Common myeloid progenitor, CD34-positive (primary cell): Measurements from ENCODE around the gene ATAD3A.
"Not testable (repeated sequence)": the region's sequence is repeated elsewhere in the genome, so short reads cannot be mapped to it uniquely, and the experiment has no call there.

Experiments
- CTCF ChIA-PET: fragments of 350-600 bp; sonication (Branson Sonifier 250); formaldehyde crosslinking; loops from one replicate; lab custom pipeline; 2021; ENCODE audit warnings: antibody characterized with exemption; lab: Charles Lee
- POLR2A ChIA-PET: fragments of 350-600 bp; sonication (Branson Sonifier 250); formaldehyde crosslinking; loops from one replicate; lab custom pipeline; 2021; ENCODE audit warnings: antibody characterized with exemption; lab: Charles Lee
- DNase-seq, 3 donors: peaks; one replicate each; pipeline versions ENCODE4 v3.0.0 to v3.0.0-alpha.2; 2013
- H3K27ac ChIP-seq, 2 experiments: 1 replicate in 1 of 2; 2 replicates in 1 of 2; pipeline ENCODE4 v1.7.0; 2013; ENCODE audit warnings: inconsistent platforms in 2 of 2, low read length in 2 of 2, mild to moderate bottlenecking in 2 of 2, low read depth in 1 of 2, moderate library complexity in 1 of 2; ENCODE audit not compliant: severe bottlenecking in 2 of 2, insufficient read depth in 1 of 2, poor library complexity in 1 of 2
- H3K27me3 ChIP-seq, 5 experiments: replicated peaks in 2 of 5; 1 replicate in 3 of 5; 2 replicates in 2 of 5; pipeline versions ENCODE4 v1.6.1 to v1.7.0; 2013; ENCODE audit warnings: low read length in 4 of 5, mild to moderate bottlenecking in 2 of 5, moderate library complexity in 2 of 5, inconsistent platforms in 1 of 5; ENCODE audit not compliant: insufficient read depth in 5 of 5, control insufficient read depth in 4 of 5
- H3K36me3 ChIP-seq, 4 experiments: 1 replicate in 2 of 4; 2 replicates in 2 of 4; pipeline versions ENCODE4 v1.6.1 to v1.7.0; 2013; ENCODE audit warnings: low read length in 3 of 4, control low read depth in 1 of 4, mild to moderate bottlenecking in 1 of 4; ENCODE audit not compliant: control insufficient read depth in 4 of 4, insufficient read depth in 4 of 4
- H3K4me1 ChIP-seq, 4 experiments: 1 replicate in 3 of 4; 2 replicates in 1 of 4; pipeline versions ENCODE4 v1.6.1 to v1.7.1; 2013; ENCODE audit warnings: low read length in 3 of 4, mild to moderate bottlenecking in 3 of 4, control low read depth in 1 of 4, inconsistent platforms in 1 of 4, moderate library complexity in 1 of 4; ENCODE audit not compliant: control insufficient read depth in 4 of 4, insufficient read depth in 4 of 4; ENCODE audit errors: control extremely low read depth in 1 of 4
- H3K4me3 ChIP-seq, 7 experiments: 1 replicate in 4 of 7; 2 replicates in 3 of 7; pipeline versions ENCODE4 v1.5.1 to v1.7.0; 2013; ENCODE audit warnings: mild to moderate bottlenecking in 7 of 7, low read length in 6 of 7, moderate library complexity in 6 of 7, inconsistent platforms in 2 of 7, low read depth in 2 of 7, control low read depth in 1 of 7; ENCODE audit not compliant: insufficient read depth in 4 of 7, control insufficient read depth in 1 of 7; ENCODE audit errors: extremely low read depth in 1 of 7
- H3K9me3 ChIP-seq, 5 experiments: 1 replicate in 4 of 5; 2 replicates in 1 of 5; pipeline versions ENCODE4 v1.6.1 to v1.7.1; 2013; ENCODE audit warnings: low read length in 4 of 5, mild to moderate bottlenecking in 2 of 5, inconsistent platforms in 1 of 5, low read depth in 1 of 5, moderate library complexity in 1 of 5; ENCODE audit not compliant: control insufficient read depth in 4 of 5, insufficient read depth in 2 of 5; ENCODE audit errors: control extremely low read depth in 1 of 5
- WGBS: methylation state at CpG from one replicate; pipeline ENCODE4 v1.1.5; 2013; ENCODE audit not compliant: insufficient coverage; 5-methylcytosine and 5-hydroxymethylcytosine counted together

Gene ATAD3A

DNA sequence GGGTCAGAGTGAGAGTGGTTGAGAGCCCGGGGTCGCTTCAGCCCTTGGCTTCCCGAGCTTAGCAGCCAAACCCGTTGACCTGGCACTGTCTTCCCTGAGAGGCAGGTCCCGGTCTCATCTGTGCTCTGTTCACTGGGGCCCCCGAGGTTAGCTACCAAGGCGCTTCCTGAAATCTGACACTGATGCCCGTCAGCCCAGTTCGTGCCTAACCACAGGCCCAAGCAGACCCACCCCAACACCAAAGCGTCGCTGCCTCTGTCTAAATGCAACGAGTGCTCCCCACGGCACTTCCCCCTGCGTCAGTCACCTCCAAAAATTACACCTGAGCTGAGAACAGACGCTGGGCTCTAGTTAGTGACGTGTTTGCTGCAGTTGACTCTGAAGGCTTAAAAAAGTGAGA, 2.4 kb downstream of the ATAD3A start:
- H3K4me3 ChIP-seq, H3K9me3 ChIP-seq, POLR2A ChIA-PET, H3K27ac ChIP-seq, CTCF ChIA-PET, H3K27me3 ChIP-seq: not testable (repeated sequence)
- peaks cover 2 to 21% (median 11%) of the 10 kb centered on the region in 4 experiments for H3K4me1 ChIP-seq
- peaks cover 0 to 24% (median 12%) of the 10 kb centered on the region in 4 experiments for H3K36me3 ChIP-seq
- peak in 2 of 3 donors; percentile 21 to 48 for DNase-seq
- WGBS, result 68% methylated on average over 4 of the region's 16 CpGs

DNA sequence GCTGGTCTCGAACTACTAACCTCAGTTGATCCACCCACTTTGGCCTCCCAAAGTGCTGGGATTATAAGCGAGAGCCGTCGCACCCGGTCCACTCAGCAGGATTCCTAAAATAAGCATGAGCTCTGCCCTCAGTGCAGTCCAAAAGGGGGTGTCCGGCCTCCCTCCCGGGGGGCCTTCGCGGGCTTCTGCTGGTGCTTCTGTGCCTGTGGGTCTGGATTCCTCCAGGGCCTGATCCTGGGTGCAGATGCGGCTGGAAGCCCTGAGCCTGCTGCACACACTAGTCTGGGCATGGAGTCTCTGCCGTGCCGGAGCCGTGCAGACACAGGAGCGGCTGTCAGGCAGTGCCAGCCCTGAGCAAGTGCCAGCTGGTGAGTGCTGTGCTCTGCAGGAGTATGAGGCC, 5.0 kb downstream of the ATAD3A start:
- H3K27ac ChIP-seq, DNase-seq, H3K9me3 ChIP-seq, CTCF ChIA-PET, H3K4me3 ChIP-seq, POLR2A ChIA-PET, H3K27me3 ChIP-seq: not testable (repeated sequence)
- 99% methylated on average over 10 of the region's 14 CpGs for WGBS
- Histone ChIP-seq H3K36me3 (peaks cover 0 to 32% (median 21%) of the 10 kb centered on the region in 4 experiments), H3K4me1 (peaks cover 0 to 12% (median 2%) of the 10 kb centered on the region in 4 experiments)

DNA sequence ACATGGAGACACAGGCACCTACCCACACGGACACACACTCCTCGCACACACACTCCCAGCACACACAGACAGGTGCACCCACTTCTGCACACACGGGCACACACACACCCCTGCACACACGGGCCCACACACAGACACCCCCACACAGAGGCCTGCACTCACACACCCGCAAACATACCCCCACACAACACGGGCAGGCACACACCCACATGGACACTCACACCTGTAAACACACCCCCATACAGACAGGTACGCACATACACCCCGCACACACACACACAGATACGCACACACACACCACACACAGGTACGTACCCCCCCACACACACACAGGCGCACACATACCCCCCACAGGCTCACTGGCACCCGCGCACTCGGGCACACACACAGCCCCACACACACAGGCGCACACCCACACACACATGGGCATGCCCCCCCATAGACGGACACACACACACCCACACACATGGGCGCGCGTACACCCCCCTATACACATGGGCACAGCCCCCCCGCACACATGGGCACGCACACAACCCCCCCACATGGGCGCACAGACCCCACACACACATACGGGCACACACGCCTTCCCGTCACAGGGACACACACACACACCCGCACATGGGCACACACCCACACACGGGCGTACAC, 6.1 kb downstream of the ATAD3A start:
- Histone ChIP-seq H3K36me3 (peaks cover 0 to 34% (median 22%) of the 10 kb centered on the region in 4 experiments), H3K4me3 (no peak overlapping the region), H3K4me1 (peaks cover 0 to 8% (median 2%) of the 10 kb centered on the region in 4 experiments), H3K27me3 (no peaks in the 10 kb centered on the region), H3K9me3 (no peaks in the 10 kb centered on the region), H3K27ac (no peak overlapping the region)
- POLR2A ChIA-PET, result no interaction called here
- no peak for DNase-seq
- CTCF ChIA-PET, result no interaction called here
- 97% methylated on average over 5 of the region's 28 CpGs for WGBS

DNA sequence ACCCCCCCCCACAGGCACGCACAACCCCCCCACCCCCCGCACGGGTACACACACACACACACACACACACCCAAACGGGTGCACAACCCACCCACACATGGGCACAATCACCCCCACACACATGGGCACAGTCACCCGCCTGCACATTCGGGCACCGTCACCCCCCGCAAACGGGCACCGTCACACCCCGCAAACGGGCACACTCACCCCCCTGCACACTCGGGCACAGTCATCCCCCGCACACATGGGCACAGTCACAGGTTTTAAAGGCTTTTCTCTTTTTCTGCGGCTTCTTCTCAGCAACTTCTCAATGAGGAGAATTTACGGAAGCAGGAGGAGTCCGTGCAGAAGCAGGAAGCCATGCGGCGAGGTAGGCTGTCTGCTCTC, 6.7 kb downstream of the ATAD3A start:
- H3K27me3 ChIP-seq, CTCF ChIA-PET, DNase-seq, H3K4me3 ChIP-seq, H3K9me3 ChIP-seq, H3K4me1 ChIP-seq, POLR2A ChIA-PET, H3K27ac ChIP-seq: not testable (repeated sequence)
- 93% methylated on average over 3 of the region's 19 CpGs for WGBS
- peaks cover 0 to 36% (median 22%) of the 10 kb centered on the region in 4 experiments for H3K36me3 ChIP-seq

DNA sequence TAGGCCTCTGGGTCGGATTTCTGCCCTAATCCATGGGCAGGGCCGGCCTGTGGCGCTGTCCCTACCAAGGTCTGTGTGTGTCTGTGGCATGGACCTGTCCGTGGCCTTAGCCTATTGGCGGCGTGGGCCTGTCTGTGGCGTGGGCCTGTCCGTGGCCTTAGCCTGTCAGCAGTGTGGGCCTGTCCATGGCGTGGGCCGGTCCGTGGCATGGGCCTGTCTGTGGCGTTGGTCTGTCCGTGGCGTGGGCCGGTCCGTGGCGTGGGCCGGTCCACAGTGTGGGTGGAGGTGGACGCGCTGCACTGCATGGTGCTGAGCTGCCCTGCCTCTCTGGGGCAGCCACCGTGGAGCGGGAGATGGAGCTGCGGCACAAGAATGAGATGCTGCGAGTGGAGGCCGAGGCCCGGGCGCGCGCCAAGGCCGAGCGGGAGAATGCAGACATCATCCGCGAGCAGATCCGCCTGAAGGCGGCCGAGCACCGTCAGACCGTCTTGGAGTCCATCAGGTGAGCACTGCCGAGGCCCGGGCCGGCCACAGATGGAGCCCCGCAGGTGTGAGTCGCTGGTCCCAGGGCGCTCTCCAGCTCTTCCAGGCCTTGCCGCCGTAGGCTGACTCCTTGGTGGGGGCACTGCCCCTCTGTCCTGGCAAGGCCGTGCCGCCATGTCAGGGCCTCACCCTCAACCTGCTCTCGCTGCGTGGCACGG, 8.0 kb downstream of the ATAD3A start:
- POLR2A ChIA-PET, CTCF ChIA-PET, H3K27ac ChIP-seq, H3K4me1 ChIP-seq, H3K27me3 ChIP-seq, H3K4me3 ChIP-seq, DNase-seq, H3K9me3 ChIP-seq: not testable (repeated sequence)
- H3K36me3 ChIP-seq, result peaks cover 0 to 40% (median 22%) of the 10 kb centered on the region in 4 experiments
- WGBS, result 98% methylated on average over 38 of the region's 51 CpGs

DNA sequence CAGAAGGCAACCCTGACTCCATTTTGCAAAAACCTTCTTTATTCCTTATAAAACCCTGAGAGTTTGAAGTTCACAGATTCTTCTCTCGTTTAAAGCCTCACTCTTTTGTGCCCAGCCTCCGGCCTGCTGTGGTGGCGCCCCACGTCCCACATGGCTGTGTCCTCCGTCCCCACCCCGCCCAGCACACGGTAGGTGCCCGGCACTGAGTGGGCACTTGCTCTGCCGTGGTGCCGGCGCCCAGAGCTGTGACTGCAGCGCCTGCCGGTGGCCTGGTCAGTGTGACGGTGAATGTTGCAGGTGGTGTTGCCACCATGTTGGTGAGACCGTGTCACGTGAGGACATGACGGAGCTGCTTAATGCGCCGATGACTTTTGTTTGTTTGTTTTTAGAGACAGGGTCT, 9.4 kb downstream of the ATAD3A start:
- Histone ChIP-seq H3K36me3 (peaks cover 2 to 43% (median 19%) of the 10 kb centered on the region in 4 experiments), H3K27me3 (no peaks in the 10 kb centered on the region), H3K4me1 (no peaks in the 10 kb centered on the region), H3K27ac (no peak overlapping the region), H3K4me3 (no peak overlapping the region), H3K9me3 (no peaks in the 10 kb centered on the region)
- 100% methylated on average over 13 of the region's 19 CpGs for WGBS
- DNase-seq, result no peak
- CTCF ChIA-PET, result interaction anchor here (1.3 to 1.4 kb wide), 2 partner anchors 16 to 17 kb away, joined by 4 to 5 read pairs; no protein-coding TSS in a partner anchor
- POLR2A ChIA-PET, result no interaction called here

DNA sequence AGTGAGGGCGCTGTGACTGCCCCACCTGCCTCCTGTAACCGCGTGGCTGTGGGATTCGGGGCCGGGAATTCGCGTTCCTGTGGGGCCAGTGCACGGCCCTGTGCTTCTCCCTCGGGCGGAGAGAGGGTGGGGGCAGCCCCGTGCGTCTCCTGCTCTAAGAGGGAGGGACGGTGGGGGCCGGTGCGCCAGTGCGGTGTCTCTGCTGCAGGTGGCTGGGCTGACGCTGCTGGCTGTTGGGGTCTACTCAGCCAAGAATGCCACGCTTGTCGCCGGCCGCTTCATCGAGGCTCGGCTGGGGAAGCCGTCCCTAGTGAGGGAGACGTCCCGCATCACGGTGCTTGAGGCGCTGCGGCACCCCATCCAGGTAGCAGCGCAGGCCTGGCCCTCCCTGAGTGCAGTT, 10.6 kb downstream of the ATAD3A start:
- H3K27ac ChIP-seq, H3K4me3 ChIP-seq, H3K4me1 ChIP-seq, H3K27me3 ChIP-seq, POLR2A ChIA-PET, DNase-seq, H3K9me3 ChIP-seq: not testable (repeated sequence)
- WGBS, result 92% methylated on average over 22 of the region's 30 CpGs
- CTCF ChIA-PET, result interaction anchor here (0.6 to 1.4 kb wide), 2 partner anchors 18 to 36 kb away, joined by 4 to 5 read pairs; no protein-coding TSS in a partner anchor
- peaks cover 2 to 43% (median 19%) of the 10 kb centered on the region in 4 experiments for H3K36me3 ChIP-seq
